ENCODE data around the gene MBD3L1.

The MBD3L1 gene

DNA sequence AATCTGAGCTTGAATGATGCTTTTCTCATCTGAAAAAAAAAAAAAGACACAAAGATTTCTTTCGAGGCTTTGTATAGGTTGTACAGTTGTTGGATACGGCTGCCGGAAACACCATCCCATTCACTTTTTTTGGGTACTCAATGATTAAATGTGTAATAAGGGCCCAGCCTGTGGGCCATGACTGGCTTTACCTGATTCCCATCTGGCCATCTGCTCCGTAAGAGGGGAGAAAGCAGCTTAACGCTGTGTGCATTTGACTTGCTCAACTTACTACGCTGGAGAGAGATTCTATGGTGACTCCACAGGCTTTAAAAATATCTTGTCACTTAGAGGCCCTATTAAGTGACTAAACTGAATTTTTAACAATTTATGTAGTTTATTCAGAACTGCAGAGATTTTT is 804 bp upstream of the MBD3L1 start:
- H4K20me1 ChIP-seq (ENCODE audit: insufficient read depth, low read length), result no peaks in the 10 kb centered on the region
- H3K9ac ChIP-seq (ENCODE audit: low read depth, low read length), result peak overlapping the region; percentile 92
- ATAC-seq (ENCODE audit: insufficient read depth, low read depth) (no peak), DNase-seq (no peak)
- peak overlapping the region; percentile 91 for H2AFZ ChIP-seq (ENCODE audit: low read depth, low read length)
- no peaks in the 10 kb centered on the region for H3K9me3 ChIP-seq (ENCODE audit: insufficient read depth, low read length, severe bottlenecking)
- no peaks in the 10 kb centered on the region for H3K27me3 ChIP-seq (ENCODE audit: insufficient read depth, low read length, poor library complexity)
- peak overlapping the region; percentile 54 to 89 for H3K4me3 ChIP-seq (ENCODE audit: low read depth in 1 of 2, low read length in 2 of 2)
- H3K4me2 ChIP-seq (ENCODE audit: insufficient read depth, low read length), result peak overlapping the region; percentile 82
- peaks cover 6% of the 10 kb centered on the region; the same call in 1 of the 2 replicates for H3K36me3 ChIP-seq (ENCODE audit: insufficient read depth, low read length)
- peaks cover 20% of the 10 kb centered on the region for H3K4me1 ChIP-seq (ENCODE audit: insufficient read depth, low read length)
- peak overlapping the region; percentile 92 for H3K27ac ChIP-seq (ENCODE audit: low read length)
- TF ChIP-seq, protein P1, sequence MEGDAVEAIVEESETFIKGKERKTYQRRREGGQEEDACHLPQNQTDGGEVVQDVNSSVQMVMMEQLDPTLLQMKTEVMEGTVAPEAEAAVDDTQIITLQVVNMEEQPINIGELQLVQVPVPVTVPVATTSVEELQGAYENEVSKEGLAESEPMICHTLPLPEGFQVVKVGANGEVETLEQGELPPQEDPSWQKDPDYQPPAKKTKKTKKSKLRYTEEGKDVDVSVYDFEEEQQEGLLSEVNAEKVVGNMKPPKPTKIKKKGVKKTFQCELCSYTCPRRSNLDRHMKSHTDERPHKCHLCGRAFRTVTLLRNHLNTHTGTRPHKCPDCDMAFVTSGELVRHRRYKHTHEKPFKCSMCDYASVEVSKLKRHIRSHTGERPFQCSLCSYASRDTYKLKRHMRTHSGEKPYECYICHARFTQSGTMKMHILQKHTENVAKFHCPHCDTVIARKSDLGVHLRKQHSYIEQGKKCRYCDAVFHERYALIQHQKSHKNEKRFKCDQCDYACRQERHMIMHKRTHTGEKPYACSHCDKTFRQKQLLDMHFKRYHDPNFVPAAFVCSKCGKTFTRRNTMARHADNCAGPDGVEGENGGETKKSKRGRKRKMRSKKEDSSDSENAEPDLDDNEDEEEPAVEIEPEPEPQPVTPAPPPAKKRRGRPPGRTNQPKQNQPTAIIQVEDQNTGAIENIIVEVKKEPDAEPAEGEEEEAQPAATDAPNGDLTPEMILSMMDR (IDR thresholded peaks at IDR 0.05; ENCODE audit: borderline replicate concordance, extremely low read depth, low read length, poor library complexity, severe bottlenecking), result no peak
- no peak for TF ChIP-seq EZH2 (IDR thresholded peaks at IDR 0.05; ENCODE audit: borderline replicate concordance, low read depth, low read length, severe bottlenecking)
- H3K79me2 ChIP-seq (ENCODE audit: insufficient read depth, low read length), result no peaks in the 10 kb centered on the region

DNA sequence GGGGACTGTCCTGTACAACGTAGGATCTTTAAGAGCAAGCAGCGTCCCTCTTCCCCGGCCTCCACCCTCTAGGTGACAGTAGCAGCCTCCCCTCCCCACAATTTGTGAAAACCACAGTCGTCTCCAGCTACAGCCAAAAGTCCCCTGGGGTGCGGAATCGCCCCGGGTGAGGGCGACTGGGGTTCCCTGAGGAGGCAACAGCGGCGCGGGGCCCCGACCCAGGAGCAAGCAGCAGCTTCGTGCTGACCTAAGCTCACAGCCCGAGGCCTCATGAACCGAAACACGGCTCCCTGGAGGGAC is 395 bp upstream of the MBD3L1 start:
- DNase-seq, result no peak

DNA sequence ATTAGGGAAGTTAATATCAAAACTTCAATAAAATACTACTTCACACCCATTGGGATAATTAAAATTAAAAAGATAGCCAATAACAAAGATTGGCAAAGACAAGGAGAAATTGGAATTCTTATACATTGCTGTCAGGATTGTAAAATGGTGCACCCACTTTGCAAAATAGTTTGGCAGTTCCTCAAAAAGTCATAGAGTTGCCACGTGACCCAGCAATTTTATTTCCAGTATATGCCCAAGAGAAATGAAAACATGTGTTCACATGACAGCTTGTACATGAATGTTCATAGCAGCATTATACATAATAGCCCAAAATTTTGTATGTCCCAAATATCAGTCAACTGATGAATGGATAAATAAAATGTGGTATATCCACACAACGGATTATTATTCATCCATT is 3.3 kb downstream of the MBD3L1 start:
- DNase-seq (no peak), ATAC-seq (ENCODE audit: insufficient read depth, low read depth) (no peak)
- H3K9ac ChIP-seq (ENCODE audit: low read depth, low read length), result no peak overlapping the region
- no peaks in the 10 kb centered on the region; the same call in 1 of the 2 replicates for H3K36me3 ChIP-seq (ENCODE audit: insufficient read depth, low read length)
- H2AFZ ChIP-seq (ENCODE audit: low read depth, low read length), result no peak overlapping the region
- H3K79me2 ChIP-seq (ENCODE audit: insufficient read depth, low read length), result no peaks in the 10 kb centered on the region
- no peak for TF ChIP-seq EZH2 (IDR thresholded peaks at IDR 0.05; ENCODE audit: borderline replicate concordance, low read depth, low read length, severe bottlenecking)
- TF ChIP-seq, protein P1 (IDR thresholded peaks at IDR 0.05; ENCODE audit: borderline replicate concordance, extremely low read depth, low read length, poor library complexity, severe bottlenecking), result no peak
- H3K4me1 ChIP-seq (ENCODE audit: insufficient read depth, low read length), result peaks cover 19% of the 10 kb centered on the region
- H3K27me3 ChIP-seq (ENCODE audit: insufficient read depth, low read length, poor library complexity), result no peaks in the 10 kb centered on the region
- no peak overlapping the region for H3K4me2 ChIP-seq (ENCODE audit: insufficient read depth, low read length)
- no peaks in the 10 kb centered on the region for H4K20me1 ChIP-seq (ENCODE audit: insufficient read depth, low read length)
- no peak overlapping the region for H3K27ac ChIP-seq (ENCODE audit: low read length)
- no peaks in the 10 kb centered on the region for H3K9me3 ChIP-seq (ENCODE audit: insufficient read depth, low read length, severe bottlenecking)
- no peak overlapping the region for H3K4me3 ChIP-seq (ENCODE audit: low read depth in 1 of 2, low read length in 2 of 2)

More for the DNA sequence above, 395 bp upstream of the MBD3L1 start:
- ATAC-seq (ENCODE audit: insufficient read depth, low read depth), result peak; percentile 6
- Histone ChIP-seq H3K27me3 (ENCODE audit: insufficient read depth, low read length, poor library complexity) (no peaks in the 10 kb centered on the region), H3K36me3 (ENCODE audit: insufficient read depth, low read length) (peaks cover 6% of the 10 kb centered on the region; the same call in 1 of the 2 replicates), H3K4me2 (ENCODE audit: insufficient read depth, low read length) (peak overlapping the region; percentile 82), H3K79me2 (ENCODE audit: insufficient read depth, low read length) (no peaks in the 10 kb centered on the region), H3K27ac (ENCODE audit: low read length) (peak overlapping the region; percentile 92), H4K20me1 (ENCODE audit: insufficient read depth, low read length) (no peaks in the 10 kb centered on the region), H3K9ac (ENCODE audit: low read depth, low read length) (peak overlapping the region; percentile 92), H3K4me1 (ENCODE audit: insufficient read depth, low read length) (peaks cover 20% of the 10 kb centered on the region), H2AFZ (ENCODE audit: low read depth, low read length) (peak overlapping the region; percentile 91), H3K4me3 (ENCODE audit: low read depth in 1 of 2, low read length in 2 of 2) (peak overlapping the region; percentile 54 to 89), H3K9me3 (ENCODE audit: insufficient read depth, low read length, severe bottlenecking) (no peaks in the 10 kb centered on the region)
- TF ChIP-seq, protein P1 (IDR thresholded peaks at IDR 0.05; ENCODE audit: borderline replicate concordance, extremely low read depth, low read length, poor library complexity, severe bottlenecking), result no peak
- no peak for TF ChIP-seq EZH2 (IDR thresholded peaks at IDR 0.05; ENCODE audit: borderline replicate concordance, low read depth, low read length, severe bottlenecking)

DNA sequence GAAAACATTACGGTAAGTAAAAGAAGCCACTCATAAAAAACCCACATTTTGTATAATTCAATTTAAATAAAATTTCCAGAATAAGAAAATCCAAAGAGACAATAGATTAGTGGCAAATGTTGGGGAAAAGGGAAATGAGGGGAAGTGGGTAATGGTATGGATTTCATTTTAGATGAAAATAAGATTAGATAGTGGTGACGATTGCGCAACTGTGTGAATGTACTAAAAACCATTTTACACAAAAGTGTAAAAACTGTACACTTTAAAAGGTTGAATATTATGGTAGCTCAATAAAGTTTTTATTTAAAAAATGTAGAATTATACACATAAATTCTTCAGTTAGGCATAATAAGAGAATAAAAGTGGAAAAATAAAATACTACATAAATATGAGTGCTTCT is 3.7 kb downstream of the MBD3L1 start:
- ATAC-seq (ENCODE audit: insufficient read depth, low read depth), result no peak
- peaks cover 16% of the 10 kb centered on the region for H3K4me1 ChIP-seq (ENCODE audit: insufficient read depth, low read length)
- H4K20me1 ChIP-seq (ENCODE audit: insufficient read depth, low read length), result no peaks in the 10 kb centered on the region
- TF ChIP-seq, protein P1 (IDR thresholded peaks at IDR 0.05; ENCODE audit: borderline replicate concordance, extremely low read depth, low read length, poor library complexity, severe bottlenecking), result no peak
- TF ChIP-seq EZH2 (IDR thresholded peaks at IDR 0.05; ENCODE audit: borderline replicate concordance, low read depth, low read length, severe bottlenecking), result no peak
- no peak overlapping the region for H3K4me3 ChIP-seq (ENCODE audit: low read depth in 1 of 2, low read length in 2 of 2)
- H3K36me3 ChIP-seq (ENCODE audit: insufficient read depth, low read length), result no peaks in the 10 kb centered on the region; the same call in 1 of the 2 replicates
- no peak for DNase-seq
- no peaks in the 10 kb centered on the region for H3K27me3 ChIP-seq (ENCODE audit: insufficient read depth, low read length, poor library complexity)
- no peak overlapping the region for H3K9ac ChIP-seq (ENCODE audit: low read depth, low read length)
- no peaks in the 10 kb centered on the region for H3K79me2 ChIP-seq (ENCODE audit: insufficient read depth, low read length)
- no peak overlapping the region for H3K27ac ChIP-seq (ENCODE audit: low read length)
- H3K9me3 ChIP-seq (ENCODE audit: insufficient read depth, low read length, severe bottlenecking), result no peaks in the 10 kb centered on the region
- no peak overlapping the region for H3K4me2 ChIP-seq (ENCODE audit: insufficient read depth, low read length)
- no peak overlapping the region for H2AFZ ChIP-seq (ENCODE audit: low read depth, low read length)

All from DND-41 (cell line).